ENCODE data around the gene GPSM1. TPM values are rescaled to one million over a fixed set of nuclear protein-coding genes. Genes with fewer than 3 reads are reported as not detected.
A peak's percentile ranks its signal among the peaks of the same experiment; 100 is the strongest.

The GPSM1 gene
- total RNA-seq, 1 experiment from 2014 or later: 24.7 TPM

DNA sequence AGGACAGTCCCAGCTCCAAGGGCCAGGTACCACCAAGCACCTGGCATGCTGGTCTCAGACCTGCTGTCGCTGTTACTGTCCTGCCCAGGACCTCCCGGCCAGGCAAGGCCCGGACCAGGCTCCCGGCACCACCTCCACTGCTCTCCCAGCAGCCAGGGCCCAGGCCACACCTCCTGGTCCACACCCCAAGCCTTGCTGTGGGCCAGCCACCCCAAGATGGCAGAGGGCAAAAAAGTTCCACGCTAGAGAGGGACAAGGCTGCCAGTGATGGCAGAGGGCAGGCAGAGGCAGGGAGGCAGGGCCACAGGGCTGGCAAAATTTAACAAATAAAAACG is 35.1 kb downstream of the GPSM1 start:
- H3K18ac ChIP-seq (ENCODE audit: insufficient read length, low read depth, low read length): no peak overlapping the region
- H4K5ac ChIP-seq (ENCODE audit: insufficient read length, low read depth, low read length): no peak overlapping the region
- H4K20me1 ChIP-seq (ENCODE audit: control insufficient read depth, insufficient read depth, insufficient read length): no peaks in the 10 kb centered on the region
- no peak overlapping the region for H3K4me2 ChIP-seq (ENCODE audit: insufficient read depth, insufficient read length, low read length)
- H2BK20ac ChIP-seq (ENCODE audit: low read depth, low read length, poor library complexity, severe bottlenecking): no peak overlapping the region
- no CpG with 5 or more reads among the region's 6 CpGs for WGBS (ENCODE audit: extremely low coverage, insufficient read length, low lambda C conversion rate)
- no peak overlapping the region for H2AFZ ChIP-seq (ENCODE audit: low read length)
- no peak overlapping the region for H2AK5ac ChIP-seq (ENCODE audit: insufficient read length, low read length)
- Mint-ChIP-seq H3K36me3 (ENCODE audit: insufficient read depth in 1 of 3, low read depth in 3 of 3) (peaks cover 0 to 10% (median 0%) of the 10 kb centered on the region in 3 experiments; a peak in 3 of 7 replicates), H3K9me3 (no peaks in the 10 kb centered on the region), H3K27ac (peak overlapping the region in 1 of 3 experiments; percentile 35; a peak in 1 of 7 replicates), H3K4me3 (peak overlapping the region; percentile 82 to 87; a peak in 4 of 5 replicates), H3K27me3 (ENCODE audit: low read depth) (peaks cover 1% of the 10 kb centered on the region; the same call in 1 of the 2 replicates), H3K4me1 (peaks cover 3 to 5% of the 10 kb centered on the region in 2 experiments; a peak in 1 of 4 replicates)
- H3K4me1 ChIP-seq (ENCODE audit: insufficient read depth, low read length): no peaks in the 10 kb centered on the region
- no peak overlapping the region for H2BK12ac ChIP-seq (ENCODE audit: insufficient read length, low read depth, low read length)
- no peak overlapping the region for H2BK5ac ChIP-seq (ENCODE audit: insufficient read length, low read length)
- no peak overlapping the region for H3K23ac ChIP-seq (ENCODE audit: insufficient read length, low read depth, low read length)
- no peak overlapping the region for H3K4ac ChIP-seq (ENCODE audit: low read depth, low read length)
- no peak overlapping the region for H3K27ac ChIP-seq (ENCODE audit: insufficient read length, low read depth, low read length)
- H3K56ac ChIP-seq (ENCODE audit: insufficient read length, low read depth, low read length): no peak overlapping the region
- H3K9me3 ChIP-seq (ENCODE audit: control insufficient read depth, low read depth, low read length): no peaks in the 10 kb centered on the region
- TF ChIP-seq, protein P1, sequence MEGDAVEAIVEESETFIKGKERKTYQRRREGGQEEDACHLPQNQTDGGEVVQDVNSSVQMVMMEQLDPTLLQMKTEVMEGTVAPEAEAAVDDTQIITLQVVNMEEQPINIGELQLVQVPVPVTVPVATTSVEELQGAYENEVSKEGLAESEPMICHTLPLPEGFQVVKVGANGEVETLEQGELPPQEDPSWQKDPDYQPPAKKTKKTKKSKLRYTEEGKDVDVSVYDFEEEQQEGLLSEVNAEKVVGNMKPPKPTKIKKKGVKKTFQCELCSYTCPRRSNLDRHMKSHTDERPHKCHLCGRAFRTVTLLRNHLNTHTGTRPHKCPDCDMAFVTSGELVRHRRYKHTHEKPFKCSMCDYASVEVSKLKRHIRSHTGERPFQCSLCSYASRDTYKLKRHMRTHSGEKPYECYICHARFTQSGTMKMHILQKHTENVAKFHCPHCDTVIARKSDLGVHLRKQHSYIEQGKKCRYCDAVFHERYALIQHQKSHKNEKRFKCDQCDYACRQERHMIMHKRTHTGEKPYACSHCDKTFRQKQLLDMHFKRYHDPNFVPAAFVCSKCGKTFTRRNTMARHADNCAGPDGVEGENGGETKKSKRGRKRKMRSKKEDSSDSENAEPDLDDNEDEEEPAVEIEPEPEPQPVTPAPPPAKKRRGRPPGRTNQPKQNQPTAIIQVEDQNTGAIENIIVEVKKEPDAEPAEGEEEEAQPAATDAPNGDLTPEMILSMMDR (conservative IDR thresholded peaks at IDR 0.05): no peak
- H3K27me3 ChIP-seq (ENCODE audit: insufficient read depth, low read length): no peaks in the 10 kb centered on the region
- H4K91ac ChIP-seq (ENCODE audit: insufficient read length, low read depth, low read length): no peak overlapping the region
- no peaks in the 10 kb centered on the region for H3K79me2 ChIP-seq (ENCODE audit: insufficient read depth, low read length)
- H2BK120ac ChIP-seq (ENCODE audit: low read depth, low read length, poor library complexity, severe bottlenecking): no peak overlapping the region
- no peaks in the 10 kb centered on the region for H3K79me1 ChIP-seq (ENCODE audit: insufficient read depth, low read depth, low read length, poor library complexity, severe bottlenecking)
- H2BK15ac ChIP-seq (ENCODE audit: low read depth, low read length): no peak overlapping the region
- H3T11ph ChIP-seq (ENCODE audit: low read length): no peak overlapping the region
- H3K14ac ChIP-seq (ENCODE audit: insufficient read depth, low read length): no peak overlapping the region
- H3K23me2 ChIP-seq (ENCODE audit: insufficient read length, low read depth, low read length, poor library complexity, severe bottlenecking): no peaks in the 10 kb centered on the region
- DNase-seq: no peak
- H3K9ac ChIP-seq (ENCODE audit: extremely low read depth, insufficient read length, low read length): no peak overlapping the region
- no peak overlapping the region for H4K8ac ChIP-seq (replicated peaks; ENCODE audit: insufficient read length, low read depth, low read length)
